Measurements from ENCODE around the gene TRIM45.

TRIM45 gene

GRCh38 chr1:117087686-117088085, 33.9 kb downstream of the TRIM45 start:
- Histone ChIP-seq H3K79me2 (ENCODE audit: insufficient read depth, low read depth) (no peaks in the 10 kb centered on the region), H3K9ac (no peak overlapping the region), H3K27me3 (ENCODE audit: insufficient read depth, low read depth) (no peaks in the 10 kb centered on the region), H2AFZ (ENCODE audit: low read depth) (no peak overlapping the region), H3K36me3 (ENCODE audit: insufficient read depth) (no peaks in the 10 kb centered on the region), H3K4me2 (no peak overlapping the region), H4K20me1 (ENCODE audit: insufficient read depth) (no peaks in the 10 kb centered on the region), H3K4me3 (IDR thresholded peaks at IDR 0.05; ENCODE audit: insufficient read depth, low read depth, low read length) (no peak overlapping the region), H3K4me1 (ENCODE audit: low read depth, poor library complexity, severe bottlenecking) (no peaks in the 10 kb centered on the region), H3K27ac (no peak overlapping the region)
- TF ChIP-seq CTCF (conservative IDR thresholded peaks at IDR 0.05; ENCODE audit: low read depth, low read length) = no peak

GRCh38 chr1:117084231-117084630, 37.3 kb downstream of the TRIM45 start:
- Histone ChIP-seq H3K27me3 (ENCODE audit: insufficient read depth, low read depth) (no peaks in the 10 kb centered on the region), H3K9ac (no peak overlapping the region), H3K4me1 (ENCODE audit: low read depth, poor library complexity, severe bottlenecking) (no peaks in the 10 kb centered on the region), H3K79me2 (ENCODE audit: insufficient read depth, low read depth) (no peaks in the 10 kb centered on the region), H2AFZ (ENCODE audit: low read depth) (no peak overlapping the region), H3K4me3 (IDR thresholded peaks at IDR 0.05; ENCODE audit: insufficient read depth, low read depth, low read length) (no peak overlapping the region), H4K20me1 (ENCODE audit: insufficient read depth) (no peaks in the 10 kb centered on the region), H3K36me3 (ENCODE audit: insufficient read depth) (no peaks in the 10 kb centered on the region), H3K4me2 (no peak overlapping the region), H3K27ac (no peak overlapping the region)
- TF ChIP-seq CTCF (conservative IDR thresholded peaks at IDR 0.05; ENCODE audit: low read depth, low read length) = no peak

DNA sequence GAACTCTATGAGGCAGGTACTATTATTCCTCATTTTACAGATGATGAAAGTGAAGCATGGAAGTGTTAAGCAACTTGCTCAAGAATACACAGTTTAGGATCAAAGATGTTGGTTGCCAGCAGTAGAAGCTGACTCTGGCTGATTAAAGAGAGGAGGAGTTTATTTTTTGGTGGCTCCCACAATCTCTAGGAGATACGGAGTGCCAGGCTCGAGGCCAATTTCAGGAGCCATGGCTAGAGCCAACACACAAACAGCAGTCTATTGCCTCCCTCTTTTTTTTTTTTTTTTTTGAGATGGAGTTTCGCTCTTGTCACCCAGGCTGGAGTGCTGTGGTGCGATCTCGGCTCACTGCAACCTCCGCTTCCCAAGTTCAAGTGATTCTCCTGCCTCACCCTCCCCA, 41.8 kb downstream of the TRIM45 start:
- H3K79me2 ChIP-seq (ENCODE audit: insufficient read depth, low read depth) = no peaks in the 10 kb centered on the region
- H3K4me3 ChIP-seq (IDR thresholded peaks at IDR 0.05; ENCODE audit: insufficient read depth, low read depth, low read length) = no peak overlapping the region
- H3K27me3 ChIP-seq (ENCODE audit: insufficient read depth, low read depth) = no peaks in the 10 kb centered on the region
- H4K20me1 ChIP-seq (ENCODE audit: insufficient read depth) = no peaks in the 10 kb centered on the region
- no peak overlapping the region for H2AFZ ChIP-seq (ENCODE audit: low read depth)
- H3K36me3 ChIP-seq (ENCODE audit: insufficient read depth) = no peaks in the 10 kb centered on the region; the same call in 1 of the 2 replicates
- no peak overlapping the region for H3K4me2 ChIP-seq
- no peak overlapping the region for H3K27ac ChIP-seq
- no peak for TF ChIP-seq CTCF (conservative IDR thresholded peaks at IDR 0.05; ENCODE audit: low read depth, low read length)
- H3K9ac ChIP-seq = no peak overlapping the region
- no peaks in the 10 kb centered on the region for H3K4me1 ChIP-seq (ENCODE audit: low read depth, poor library complexity, severe bottlenecking)

GRCh38 chr1:117077267-117077666, 44.3 kb downstream of the TRIM45 start:
- no peak overlapping the region for H3K27ac ChIP-seq
- no peaks in the 10 kb centered on the region; the same call in 1 of the 2 replicates for H3K36me3 ChIP-seq (ENCODE audit: insufficient read depth)
- no peaks in the 10 kb centered on the region for H4K20me1 ChIP-seq (ENCODE audit: insufficient read depth)
- H3K4me3 ChIP-seq (IDR thresholded peaks at IDR 0.05; ENCODE audit: insufficient read depth, low read depth, low read length) = no peak overlapping the region
- H3K4me1 ChIP-seq (ENCODE audit: low read depth, poor library complexity, severe bottlenecking) = no peaks in the 10 kb centered on the region
- TF ChIP-seq CTCF (conservative IDR thresholded peaks at IDR 0.05; ENCODE audit: low read depth, low read length) = no peak
- no peaks in the 10 kb centered on the region for H3K27me3 ChIP-seq (ENCODE audit: insufficient read depth, low read depth)
- no peak overlapping the region for H2AFZ ChIP-seq (ENCODE audit: low read depth)
- H3K9ac ChIP-seq = no peak overlapping the region
- H3K4me2 ChIP-seq = no peak overlapping the region
- no peaks in the 10 kb centered on the region for H3K79me2 ChIP-seq (ENCODE audit: insufficient read depth, low read depth)
